Adipose tissue (tissue), 3 donors: ENCODE data around the gene CSTPP1. TPM values are rescaled to one million over a fixed set of nuclear protein-coding genes. Genes with fewer than 3 reads are reported as not detected.
"Not testable (repeated sequence)": the region's sequence is repeated elsewhere in the genome, so short reads cannot be mapped to it uniquely, and the experiment has no call there.

Experiments
- H3K27ac ChIP-seq: one replicate; pipeline ENCODE4 v1.5.1; 2013; ENCODE audit warnings: low read depth, low read length
- WGBS, 3 donors: extraction: QIAGEN DNeasy Blood & Tissue Kit; methylation state at CpG; one replicate each; pipeline ENCODE4 v1.1.7; 2013; 5-methylcytosine and 5-hydroxymethylcytosine counted together
- polyA plus RNA-seq, 3 donors: library from polyadenylated mRNA; stranded (reverse); fragments of 200-250 nt; gene quantifications; one replicate each; pipeline ENCODE4 v1.2.3, GENCODE V29; 2013
- donor health status: healthy with polysubstance abuse.
- donor health status: Bipolar disorder and iron deficiency.
- donor health status: healthy.

CSTPP1 gene
- polyA plus RNA-seq, 3 donors, result 10.2 to 26.9 (median 12.0) TPM

DNA sequence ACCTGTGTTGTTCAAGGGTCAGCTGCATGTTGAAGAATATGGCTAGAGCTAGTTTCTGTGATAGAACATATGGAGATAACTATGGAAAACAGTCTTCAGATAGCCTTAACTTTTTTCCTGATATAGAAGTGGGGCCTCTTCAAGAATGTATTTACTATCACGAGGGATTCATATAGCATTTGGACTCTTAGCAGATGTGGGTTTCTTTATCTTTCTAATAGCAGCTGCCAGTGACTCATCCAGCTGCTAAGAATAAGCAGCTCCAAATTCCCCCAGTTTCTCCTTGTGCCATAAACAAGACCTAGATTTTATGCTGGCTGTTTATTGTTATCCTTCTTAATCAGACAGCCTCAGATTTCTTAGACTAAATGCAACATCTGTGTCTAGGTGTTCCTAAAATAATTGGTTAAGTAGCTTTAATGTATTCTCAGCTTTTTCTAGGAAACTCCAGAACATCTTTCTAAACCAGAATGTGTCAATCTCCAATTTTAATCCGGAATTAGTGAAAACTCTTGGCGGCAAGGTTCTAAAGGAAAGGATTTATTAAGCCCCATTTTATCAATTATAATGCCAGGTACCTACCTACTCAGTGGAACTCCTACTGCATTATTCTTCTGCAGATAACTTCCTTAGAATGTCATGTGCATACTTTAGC, 119.8 kb downstream of the CSTPP1 start:
- 66 to 73% (median 70%) methylated on average over 3 of the region's 3 CpGs for WGBS, 3 donors
- H3K27ac ChIP-seq, result no peak overlapping the region

DNA sequence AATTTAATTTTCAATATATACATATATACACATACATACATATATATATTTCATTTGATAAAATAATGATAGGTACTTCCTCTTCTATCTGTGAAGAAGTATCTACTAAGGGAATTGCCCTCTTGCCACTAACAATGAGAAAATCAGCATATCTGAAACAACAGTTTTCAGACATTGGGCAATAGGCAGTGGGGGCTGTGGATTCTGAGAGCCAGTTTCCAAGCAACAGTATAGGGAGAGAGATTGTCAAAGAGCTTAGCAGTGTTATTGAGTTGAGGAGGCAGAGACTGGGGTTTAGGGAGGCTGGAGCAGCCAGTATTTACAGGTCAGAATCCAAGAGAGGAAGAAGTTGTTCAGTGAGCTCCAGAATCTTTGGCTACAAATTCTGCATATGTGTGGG, 120.8 kb downstream of the CSTPP1 start:
- no peak overlapping the region for H3K27ac ChIP-seq

DNA sequence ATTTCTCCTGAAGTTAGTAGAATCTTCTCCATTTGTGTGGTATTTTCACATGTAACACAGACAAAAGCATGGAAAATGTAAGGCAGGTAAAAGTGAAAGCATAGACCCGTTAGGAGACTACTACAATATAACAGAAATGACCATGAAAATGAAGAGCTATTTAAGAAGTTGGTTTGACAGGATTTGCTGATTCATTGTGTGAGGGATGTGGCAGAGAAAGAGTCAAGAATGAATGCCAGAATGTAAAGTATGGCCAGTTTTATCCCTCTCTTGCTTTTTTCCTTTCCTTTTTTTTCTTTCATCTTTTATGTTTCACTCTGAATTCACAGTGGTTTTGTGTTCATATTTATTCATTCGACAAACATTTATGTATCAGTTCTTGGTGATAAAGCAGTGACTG, 124.2 kb downstream of the CSTPP1 start:
- WGBS, 3 donors, result 44 to 68% (median 51%) methylated on average over 2 of the region's 2 CpGs
- no peak overlapping the region for H3K27ac ChIP-seq

DNA sequence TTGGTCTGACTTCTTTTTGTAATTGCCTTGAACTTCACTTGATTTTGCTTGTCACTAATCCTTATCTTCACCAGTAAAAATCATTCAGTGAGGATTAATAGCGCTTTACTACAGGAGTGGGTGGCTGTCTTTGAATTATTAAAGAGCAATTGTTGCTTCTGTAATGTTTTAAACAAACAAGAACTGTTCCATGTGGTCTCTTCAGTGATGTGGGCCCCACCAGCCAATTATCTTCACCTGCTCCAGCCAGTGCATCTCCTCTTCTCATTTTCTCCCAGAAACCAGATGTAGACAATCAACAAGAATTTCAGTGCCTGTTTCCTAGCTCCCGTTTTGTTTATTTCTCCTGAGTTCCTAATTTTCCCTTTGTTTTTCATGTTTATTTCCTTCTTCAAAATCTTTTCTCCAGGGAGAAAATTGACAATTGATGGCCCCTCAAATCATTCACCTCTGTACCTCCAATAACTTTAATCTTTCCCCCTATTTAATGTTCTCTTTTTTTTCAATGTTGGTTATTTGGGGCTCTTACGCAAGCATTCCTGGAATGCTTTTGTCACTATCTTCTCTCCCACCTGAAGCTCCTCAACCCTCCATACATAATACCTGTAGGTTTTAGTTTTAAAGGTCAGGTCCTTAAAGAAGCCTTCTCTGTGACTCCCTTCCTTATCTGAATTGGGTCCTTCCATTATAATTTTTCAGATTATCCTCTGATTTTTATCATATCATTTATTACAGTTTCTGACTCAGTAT, 125.0 kb downstream of the CSTPP1 start:
- no peak overlapping the region for H3K27ac ChIP-seq
- 87 to 90% (median 89%) methylated on average over 3 of the region's 3 CpGs for WGBS, 3 donors

DNA sequence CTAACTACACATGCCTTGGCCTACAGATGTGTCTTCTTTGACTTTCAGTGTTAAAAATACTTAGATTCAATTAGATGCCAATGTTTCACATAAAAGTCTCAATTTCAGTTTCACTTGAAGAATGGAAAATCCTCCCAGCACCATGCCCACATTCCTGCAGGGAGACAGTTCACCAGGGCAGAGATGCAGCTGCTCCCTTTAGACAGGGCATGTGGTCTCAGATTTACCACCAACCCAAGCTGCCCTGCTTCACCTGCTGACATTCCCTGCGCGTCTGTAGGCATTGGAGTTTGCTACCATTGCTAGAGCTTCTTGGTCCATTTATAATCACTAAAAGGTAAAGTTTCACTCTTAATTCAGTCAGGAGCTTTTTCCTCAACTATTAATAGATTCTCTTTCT, 126.2 kb downstream of the CSTPP1 start:
- WGBS, 3 donors, result 95 to 97% (median 97%) methylated on average over 2 of the region's 2 CpGs
- H3K27ac ChIP-seq, result no peak overlapping the region

DNA sequence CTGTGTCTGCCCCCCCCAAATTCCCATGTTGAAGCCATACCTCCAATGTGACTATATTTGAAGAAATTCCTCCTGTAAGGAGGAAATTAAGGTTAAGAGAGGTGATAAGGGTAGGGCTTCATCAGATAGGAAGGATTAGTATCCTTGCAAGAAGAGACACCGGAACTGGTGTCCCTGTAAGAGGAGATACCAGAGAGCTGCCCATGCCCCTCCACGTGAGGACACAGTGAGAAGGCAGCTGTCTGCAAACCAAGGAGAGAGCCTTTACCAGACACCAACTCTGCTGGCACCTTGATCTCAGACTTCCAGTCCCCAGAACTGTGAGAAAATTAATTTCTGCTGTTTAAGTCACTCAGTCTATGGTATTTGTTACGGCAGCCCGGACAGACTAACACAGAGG, 130.8 kb downstream of the CSTPP1 start:
- H3K27ac ChIP-seq, result no peak overlapping the region
- WGBS, 3 donors, result 81 to 95% (median 94%) methylated on average over 4 of the region's 4 CpGs

DNA sequence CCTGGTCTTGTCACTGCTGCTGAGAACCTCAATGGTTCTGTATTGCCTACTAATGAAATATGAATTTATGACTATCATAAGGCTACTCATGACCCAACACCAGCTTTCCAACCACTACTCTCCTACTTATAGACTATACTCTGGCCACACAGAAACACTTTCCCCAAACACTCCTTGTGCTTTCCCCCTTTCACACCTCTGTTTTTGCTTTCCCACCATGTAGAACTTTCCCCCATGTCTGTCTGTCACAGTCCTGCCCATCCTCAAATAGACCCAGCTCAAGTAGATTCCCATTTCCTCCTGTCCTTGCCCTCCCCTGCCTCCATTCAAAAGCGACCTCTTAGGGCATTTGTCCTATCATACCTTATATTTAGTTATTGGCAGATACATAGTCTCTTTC, 134.2 kb downstream of the CSTPP1 start:
- no peak overlapping the region for H3K27ac ChIP-seq
- WGBS, 3 donors, result 84 to 98% (median 86%) methylated on average over 1 of the region's 1 CpG

DNA sequence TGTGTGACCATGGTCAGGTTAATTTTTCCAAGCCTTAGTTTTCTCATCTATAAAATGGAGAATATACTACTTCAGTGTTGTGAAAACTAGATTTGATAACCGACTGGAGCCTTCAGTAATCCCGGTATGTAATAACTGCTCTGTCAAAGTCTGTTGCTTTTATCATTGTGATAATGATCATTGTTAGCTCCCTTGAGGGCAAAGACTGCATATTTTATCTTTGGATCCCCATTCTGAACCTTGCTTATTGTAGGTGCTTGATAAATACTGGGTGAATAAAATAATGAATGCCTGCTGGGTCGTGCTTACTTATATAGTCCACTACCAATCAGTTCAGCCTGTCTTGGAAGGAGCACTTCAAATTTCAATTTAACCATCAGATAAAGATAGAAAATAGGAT, 134.8 kb downstream of the CSTPP1 start:
- H3K27ac ChIP-seq, result no peak overlapping the region
- 57 to 66% (median 58%) methylated on average over 3 of the region's 3 CpGs for WGBS, 3 donors

DNA sequence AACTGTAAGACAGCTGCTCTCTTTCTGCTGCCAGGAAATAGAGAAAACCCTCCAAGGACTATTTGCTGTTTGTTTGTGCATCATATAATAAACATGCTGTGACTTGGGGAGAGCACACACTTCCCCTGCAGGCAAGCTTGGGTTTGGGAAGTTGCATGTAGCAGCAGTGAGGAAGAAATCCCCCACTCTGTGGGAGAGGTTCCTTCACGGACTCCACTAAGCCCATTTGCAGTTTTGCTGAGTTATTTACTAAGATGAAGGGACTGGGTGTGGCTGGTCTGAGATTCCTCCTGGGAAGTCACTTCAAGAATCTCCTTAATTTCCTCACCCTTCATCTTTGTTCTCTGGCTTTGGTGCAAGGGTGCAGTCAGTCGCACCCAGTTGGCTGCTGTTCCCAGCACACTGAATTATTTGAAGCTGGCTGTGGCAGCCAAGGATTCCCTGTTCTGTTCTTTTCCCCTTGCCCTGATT, 135.3 kb downstream of the CSTPP1 start:
- WGBS, 3 donors, result 45 to 83% (median 51%) methylated on average over 2 of the region's 2 CpGs
- no peak overlapping the region for H3K27ac ChIP-seq

DNA sequence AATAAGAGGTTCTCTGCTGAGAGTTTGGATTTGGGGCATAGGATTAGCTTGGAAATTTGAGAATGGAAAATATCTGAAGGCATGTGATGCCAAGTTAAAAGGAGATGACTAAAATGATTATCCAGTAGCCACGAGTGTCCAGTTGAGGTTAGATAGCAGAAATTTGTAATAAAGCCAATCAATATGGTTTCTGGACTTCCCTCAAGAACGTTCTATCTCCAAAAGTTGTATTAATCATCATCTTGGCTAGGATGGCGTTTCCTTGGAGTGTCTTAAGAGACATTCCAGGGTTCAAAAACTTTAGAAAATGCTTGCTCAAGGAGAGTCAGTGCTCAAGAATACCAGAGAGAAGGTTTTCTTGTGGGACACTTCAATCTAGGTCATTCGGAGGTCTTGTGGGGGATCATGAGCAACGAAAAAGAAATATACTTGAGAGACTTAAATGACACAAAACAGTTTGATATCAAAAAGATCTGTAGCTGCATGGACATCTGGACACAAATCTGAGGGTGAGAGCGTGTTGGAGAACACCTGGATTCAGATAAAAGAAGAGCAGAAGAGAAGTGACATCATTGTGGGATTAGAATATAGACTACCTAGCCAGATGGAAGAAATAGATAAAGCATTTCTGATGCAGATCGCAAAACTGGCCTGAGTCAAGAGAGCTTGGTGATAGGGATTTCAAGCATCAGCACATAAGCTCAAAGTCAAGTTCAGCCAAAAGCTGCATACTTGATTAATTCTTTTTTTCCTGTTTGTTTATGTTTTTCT, 142.4 kb downstream of the CSTPP1 start:
- H3K27ac ChIP-seq, result no peak overlapping the region
- 60 to 69% (median 61%) methylated on average over 7 of the region's 7 CpGs for WGBS, 3 donors

DNA sequence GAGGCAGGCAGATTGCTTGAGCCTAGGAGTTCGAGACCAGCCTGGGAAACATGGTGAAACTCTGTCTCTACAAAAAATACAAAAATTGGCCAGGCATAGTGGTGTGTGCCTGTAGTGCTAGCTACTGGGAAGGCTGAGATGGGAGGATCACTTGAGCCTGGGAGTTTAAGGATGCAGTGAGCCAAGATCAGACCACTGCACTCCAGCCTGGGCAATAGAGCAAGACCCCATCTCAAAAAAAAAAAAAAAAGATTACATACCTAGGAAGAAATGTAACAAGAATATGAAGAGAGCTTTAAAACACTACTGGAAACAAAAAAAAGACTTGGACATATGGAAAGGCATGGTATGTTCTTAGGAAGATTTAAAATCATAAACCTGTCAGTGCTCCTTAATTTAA, 144.2 kb downstream of the CSTPP1 start:
- 98 to 100% (median 100%) methylated on average over 1 of the region's 1 CpG for WGBS, 3 donors

DNA sequence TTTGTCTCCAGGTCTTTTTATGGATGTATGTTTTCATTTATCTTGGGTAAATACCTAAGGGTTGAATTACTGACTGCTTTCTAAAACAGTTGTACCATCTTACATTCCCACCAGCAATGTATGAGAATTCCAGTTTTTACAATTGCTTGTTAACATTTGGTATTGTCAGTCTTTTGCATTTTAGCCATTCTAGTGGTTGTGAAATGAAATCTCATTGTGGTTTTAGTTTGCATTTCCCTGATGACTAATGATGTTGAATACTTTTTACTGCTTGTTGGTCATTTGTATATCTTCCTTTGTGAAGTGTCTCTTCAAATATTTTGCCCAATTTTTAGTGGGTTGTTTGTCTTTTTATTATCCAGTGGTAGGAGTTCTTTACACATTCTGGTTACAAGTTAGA, 147.4 kb downstream of the CSTPP1 start:
- H3K27ac ChIP-seq, result no peak overlapping the region

More for the DNA sequence above, 144.2 kb downstream of the CSTPP1 start:
- not testable (repeated sequence) for H3K27ac ChIP-seq

DNA sequence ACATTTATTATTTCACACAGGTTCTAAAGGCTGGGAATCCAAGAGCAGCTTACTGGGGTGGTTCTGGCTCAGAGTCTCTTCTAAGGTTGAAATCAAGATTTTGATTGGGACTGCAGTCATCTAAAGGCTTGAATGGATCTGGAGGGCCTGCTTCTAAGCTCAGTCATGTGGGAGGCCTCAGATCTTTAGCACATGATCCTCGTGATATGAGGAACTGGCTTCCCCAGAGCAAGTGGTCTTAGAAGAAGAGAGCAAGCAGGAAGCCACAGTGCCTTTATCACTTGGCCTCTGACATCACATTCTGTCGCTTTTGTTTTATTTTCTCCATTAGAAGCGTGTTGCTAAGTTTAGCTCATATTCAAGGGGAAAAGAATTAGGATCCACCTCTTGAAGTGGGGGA, 151.2 kb downstream of the CSTPP1 start:
- no peak overlapping the region for H3K27ac ChIP-seq
- WGBS, 3 donors, result 50 to 85% (median 58%) methylated on average over 3 of the region's 3 CpGs

DNA sequence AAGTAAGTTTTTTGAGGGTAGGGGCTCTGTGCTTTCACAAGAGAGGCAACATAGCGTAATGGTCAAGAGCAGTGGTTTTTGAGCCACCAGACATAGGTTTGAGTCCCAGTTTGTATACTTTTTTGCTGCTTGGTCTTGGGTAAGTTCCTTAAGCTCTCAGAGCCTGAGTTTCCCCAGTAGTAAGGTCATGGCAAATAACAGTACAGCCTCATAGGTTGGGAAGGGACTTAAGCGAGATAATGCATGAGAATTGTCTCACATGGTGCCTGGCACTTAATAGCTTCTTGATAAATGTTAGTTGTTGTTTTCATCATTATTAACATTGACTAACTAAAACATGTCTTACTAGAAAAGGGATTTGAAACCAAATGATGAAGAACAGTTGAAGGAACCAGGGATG, 157.0 kb downstream of the CSTPP1 start:
- 70 to 95% (median 95%) methylated on average over 2 of the region's 2 CpGs for WGBS, 3 donors
- H3K27ac ChIP-seq, result no peak overlapping the region

DNA sequence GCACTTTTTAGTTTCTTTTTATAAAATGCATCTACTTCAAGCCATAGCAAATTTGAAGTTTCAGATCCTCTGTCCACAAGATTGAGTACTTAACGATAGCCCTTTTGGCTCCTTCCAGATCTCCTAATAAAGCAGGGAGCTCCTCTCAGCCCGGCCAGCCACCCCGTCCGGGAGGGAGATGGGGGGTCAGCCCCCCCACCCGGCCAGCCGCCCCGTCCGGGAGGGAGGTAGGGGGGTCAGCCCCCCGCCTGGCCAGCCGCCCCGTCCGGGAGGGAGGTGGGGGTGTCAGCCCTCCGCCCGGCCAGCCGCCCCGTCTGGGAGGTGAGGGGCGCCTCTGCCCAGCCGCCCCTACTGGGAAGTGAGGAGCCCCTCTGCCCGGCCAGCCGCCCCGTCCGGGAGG, 160.3 kb downstream of the CSTPP1 start:
- WGBS, 3 donors, result 92 to 98% (median 96%) methylated on average over 5 to 18 of the region's 22 CpGs

DNA sequence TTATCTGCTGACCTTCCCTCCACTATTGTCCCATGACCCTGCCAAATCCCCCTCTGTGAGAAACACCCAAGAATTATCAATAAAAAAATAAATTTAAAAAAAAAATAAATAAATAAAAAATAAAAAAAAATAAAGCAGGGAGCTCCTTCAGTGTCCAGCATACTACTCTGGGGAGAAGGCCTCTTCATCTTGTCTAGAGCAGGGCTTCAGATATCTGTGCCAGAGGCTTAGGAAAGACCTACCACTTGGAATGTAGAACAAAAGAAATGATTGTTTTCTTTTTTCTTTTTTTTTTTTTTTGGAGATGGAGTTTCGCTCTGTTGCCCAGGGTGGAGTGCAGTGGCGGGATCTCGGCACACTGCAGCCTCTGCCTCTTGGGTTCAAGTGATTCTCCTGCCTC, 161.7 kb downstream of the CSTPP1 start:
- H3K27ac ChIP-seq, result not testable (repeated sequence)
- 90 to 96% (median 90%) methylated on average over 3 of the region's 3 CpGs for WGBS, 3 donors

More for the DNA sequence above, 160.3 kb downstream of the CSTPP1 start:
- not testable (repeated sequence) for H3K27ac ChIP-seq

DNA sequence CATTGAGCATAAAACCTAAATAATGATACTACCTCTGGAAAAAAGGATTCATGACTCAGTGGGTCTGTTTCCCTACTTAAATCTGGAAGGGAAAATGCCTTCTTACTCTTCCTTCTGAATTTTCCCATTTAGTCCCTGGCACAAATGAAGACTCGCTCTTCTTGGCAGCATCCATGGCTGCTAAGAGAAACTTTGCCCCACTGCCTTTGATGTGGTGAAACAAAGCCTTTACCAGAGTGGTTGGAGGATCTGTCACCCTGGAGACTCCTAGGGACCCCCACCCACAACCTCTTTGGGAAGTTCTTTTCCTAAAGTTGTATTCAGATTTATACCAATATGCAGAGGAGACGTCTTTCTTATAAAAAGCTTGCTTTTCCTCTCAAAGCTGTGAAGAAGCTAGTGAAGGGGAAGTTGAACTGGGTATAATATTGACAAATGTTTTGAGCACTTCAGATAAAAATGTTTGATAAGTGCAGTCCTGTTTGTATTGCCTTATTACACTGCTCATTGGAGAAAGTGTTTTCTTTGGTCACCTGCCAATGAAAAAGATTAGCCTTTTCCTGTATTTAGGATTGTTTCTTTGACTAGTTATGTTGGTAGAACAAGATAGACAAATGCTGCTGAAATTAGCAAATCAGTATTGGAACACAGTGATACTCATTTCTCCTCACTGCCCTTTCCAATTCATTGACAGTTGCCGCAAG, 162.8 kb downstream of the CSTPP1 start:
- H3K27ac ChIP-seq, result no peak overlapping the region
- WGBS, 3 donors, result 40 to 90% (median 76%) methylated on average over 3 of the region's 3 CpGs

DNA sequence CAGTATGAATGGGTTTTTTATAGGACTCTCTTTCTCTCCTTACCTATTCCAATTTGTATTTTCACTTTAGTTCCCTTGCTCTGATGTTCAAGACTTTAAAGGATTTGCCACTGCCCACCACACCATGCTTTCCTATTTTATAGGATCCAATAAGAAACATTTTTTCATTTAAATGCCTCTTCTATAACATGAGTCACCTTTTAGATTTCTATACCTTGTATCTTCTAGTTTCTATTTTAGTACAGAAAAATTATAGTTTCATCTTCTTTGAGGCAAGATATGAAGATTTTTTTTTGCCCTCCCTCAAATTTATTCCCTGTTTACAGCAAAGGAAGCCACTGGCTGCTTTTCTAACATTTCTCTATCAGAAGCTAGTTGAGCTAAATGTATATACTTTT, 163.4 kb downstream of the CSTPP1 start:
- no peak overlapping the region for H3K27ac ChIP-seq

DNA sequence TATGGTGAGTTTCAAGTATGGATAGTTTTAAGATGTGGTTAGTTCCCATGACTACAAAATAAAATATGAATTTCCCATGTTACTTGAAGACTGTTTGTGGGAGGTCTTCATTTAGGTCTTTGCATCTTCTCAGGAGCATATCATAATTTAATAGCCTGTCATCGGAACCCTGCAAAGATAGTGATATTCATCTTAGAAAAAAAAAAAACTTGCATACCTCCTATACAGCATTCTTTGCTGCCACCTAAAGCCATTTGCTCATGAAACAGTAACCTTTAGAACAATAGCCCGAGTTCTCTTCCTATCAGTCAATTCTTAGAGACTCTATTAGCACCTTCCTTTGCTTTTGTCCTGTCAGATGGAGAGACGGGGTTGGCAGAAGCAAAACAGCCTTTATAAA, 164.8 kb downstream of the CSTPP1 start:
- WGBS, 3 donors, result 87 to 92% (median 90%) methylated on average over 3 of the region's 3 CpGs
- H3K27ac ChIP-seq, result no peak overlapping the region
